H9 (cell line): ENCODE data around the gene SEMA3A. TPM values are rescaled to one million over a fixed set of nuclear protein-coding genes. Genes with fewer than 3 reads are reported as not detected.

ENCODE experiments used
- DNase-seq: peaks from one replicate; pipeline ENCODE4 v3.0.0-alpha.2; 2017
- H2AFZ ChIP-seq: one replicate; pipeline ENCODE4 v1.6.1; 2013; ENCODE audit warnings: mild to moderate bottlenecking, low read length, control low read depth, moderate library complexity
- H2AK5ac ChIP-seq: 2 replicates; pipeline ENCODE4 v1.6.1; 2013; ENCODE audit warnings: low read length, control low read depth, mixed read lengths; ENCODE audit not compliant: insufficient read length
- H2BK120ac ChIP-seq: one replicate; pipeline ENCODE4 v1.6.1; 2013; ENCODE audit warnings: low read depth, mild to moderate bottlenecking, low read length, control low read depth, inconsistent platforms; ENCODE audit not compliant: poor library complexity, severe bottlenecking
- H2BK12ac ChIP-seq: 2 replicates; pipeline ENCODE4 v1.6.1; 2013; ENCODE audit warnings: low read length, control low read depth, mixed read lengths, low read depth; ENCODE audit not compliant: insufficient read length
- H2BK15ac ChIP-seq: 2 replicates; pipeline ENCODE4 v1.6.1; 2013; ENCODE audit warnings: low read depth, low read length, control low read depth
- H2BK20ac ChIP-seq: one replicate; pipeline ENCODE4 v1.6.1; 2013; ENCODE audit warnings: low read depth, mild to moderate bottlenecking, low read length, control low read depth, inconsistent platforms; ENCODE audit not compliant: poor library complexity, severe bottlenecking
- H2BK5ac ChIP-seq: 2 replicates; pipeline ENCODE4 v1.6.1; 2013; ENCODE audit warnings: low read length, control low read depth, mixed read lengths; ENCODE audit not compliant: insufficient read length
- H3K14ac ChIP-seq: 2 replicates; pipeline ENCODE4 v1.6.1; 2013; ENCODE audit warnings: low read length, control low read depth; ENCODE audit not compliant: insufficient read depth
- H3K18ac ChIP-seq: 2 replicates; pipeline ENCODE4 v1.6.1; 2013; ENCODE audit warnings: low read depth, mild to moderate bottlenecking, mixed read lengths, low read length, control low read depth; ENCODE audit not compliant: insufficient read length
- H3K23ac ChIP-seq: 2 replicates; pipeline ENCODE4 v1.6.1; 2013; ENCODE audit warnings: low read length, control low read depth, mixed read lengths, low read depth; ENCODE audit not compliant: insufficient read length
- H3K23me2 ChIP-seq: 2 replicates; pipeline ENCODE4 v1.6.1; 2013; ENCODE audit warnings: low read depth, mild to moderate bottlenecking, mixed read lengths, low read length, control low read depth; ENCODE audit not compliant: insufficient read length, poor library complexity, severe bottlenecking
- H3K27ac ChIP-seq: 2 replicates; pipeline ENCODE4 v1.5.1; 2013; ENCODE audit warnings: low read length, control low read depth, mixed read lengths, low read depth; ENCODE audit not compliant: insufficient read length
- H3K27me3 ChIP-seq: 2 replicates; pipeline ENCODE4 v1.6.1; 2013; ENCODE audit warnings: low read length, control low read depth, inconsistent platforms; ENCODE audit not compliant: insufficient read depth
- H3K4ac ChIP-seq: 2 replicates; pipeline ENCODE4 v1.6.1; 2013; ENCODE audit warnings: low read depth, mild to moderate bottlenecking, control low read depth, inconsistent platforms, low read length, moderate library complexity
- H3K4me1 ChIP-seq: 2 replicates; pipeline ENCODE4 v1.6.1; 2013; ENCODE audit warnings: low read length, control low read depth, inconsistent platforms; ENCODE audit not compliant: insufficient read depth
- H3K4me2 ChIP-seq: 2 replicates; pipeline ENCODE4 v1.6.1; 2013; ENCODE audit warnings: low read length, control low read depth, mixed read lengths; ENCODE audit not compliant: insufficient read length, insufficient read depth
- H3K56ac ChIP-seq: 2 replicates; pipeline ENCODE4 v1.6.1; 2013; ENCODE audit warnings: low read depth, mild to moderate bottlenecking, mixed read lengths, low read length, control low read depth; ENCODE audit not compliant: insufficient read length
- H3K79me1 ChIP-seq: 2 replicates; pipeline ENCODE4 v1.6.1; 2013; ENCODE audit warnings: low read depth, mild to moderate bottlenecking, moderate library complexity, low read length, control low read depth, inconsistent platforms; ENCODE audit not compliant: insufficient read depth, poor library complexity, severe bottlenecking
- H3K79me2 ChIP-seq: 2 replicates; pipeline ENCODE4 v1.6.1; 2013; ENCODE audit warnings: low read length, control low read depth, inconsistent platforms; ENCODE audit not compliant: insufficient read depth
- H3K9ac ChIP-seq: 2 replicates; pipeline ENCODE4 v1.6.1; 2013; ENCODE audit warnings: low read length, control low read depth, mixed read lengths; ENCODE audit not compliant: insufficient read length; ENCODE audit errors: extremely low read depth
- H3K9me3 ChIP-seq: one replicate; pipeline ENCODE4 v1.6.1; 2013; ENCODE audit warnings: low read depth, low read length, inconsistent platforms; ENCODE audit not compliant: control insufficient read depth
- H3T11ph ChIP-seq: one replicate; pipeline ENCODE4 v1.6.1; 2013; ENCODE audit warnings: mild to moderate bottlenecking, low read length, control low read depth, inconsistent platforms
- H4K20me1 ChIP-seq: one replicate; pipeline ENCODE4 v1.6.1; 2013; ENCODE audit not compliant: control insufficient read depth, insufficient read length, insufficient read depth
- H4K5ac ChIP-seq: 2 replicates; pipeline ENCODE4 v1.6.1; 2013; ENCODE audit warnings: low read depth, mild to moderate bottlenecking, mixed read lengths, low read length, control low read depth; ENCODE audit not compliant: insufficient read length
- H4K8ac ChIP-seq: replicated peaks from 2 replicates; pipeline ENCODE4 v1.6.1; 2013; ENCODE audit warnings: low read length, control low read depth, mixed read lengths, low read depth; ENCODE audit not compliant: insufficient read length
- H4K91ac ChIP-seq: 2 replicates; pipeline ENCODE4 v1.6.1; 2013; ENCODE audit warnings: low read depth, mild to moderate bottlenecking, moderate library complexity, mixed read lengths, low read length, control low read depth; ENCODE audit not compliant: insufficient read length
- H3K27ac Mint-ChIP-seq, 3 experiments: 2 replicates in 2 of 3; 3 replicates in 1 of 3; pipeline ENCODE4 v1.8.0; 2020 to 2021; ENCODE audit warnings: mixed read lengths in 3 of 3, mild to moderate bottlenecking in 1 of 3, moderate library complexity in 1 of 3
- H3K27me3 Mint-ChIP-seq: 2 replicates; pipeline ENCODE4 v1.8.0; 2021; ENCODE audit warnings: low read depth, mild to moderate bottlenecking, moderate library complexity, mixed read lengths
- H3K36me3 Mint-ChIP-seq, 3 experiments: 2 replicates in 2 of 3; 3 replicates in 1 of 3; pipeline ENCODE4 v1.8.0; 2020 to 2021; ENCODE audit warnings: low read depth in 3 of 3, mixed read lengths in 3 of 3; ENCODE audit not compliant: insufficient read depth in 1 of 3
- H3K4me1 Mint-ChIP-seq, 2 experiments: 2 replicates each; pipeline ENCODE4 v1.8.0; 2020; ENCODE audit warnings: mixed read lengths in 2 of 2
- H3K4me3 Mint-ChIP-seq, 2 experiments: 2 replicates in 1 of 2; 3 replicates in 1 of 2; pipeline ENCODE4 v1.8.0; 2020 to 2021; ENCODE audit warnings: mild to moderate bottlenecking in 2 of 2, mixed read lengths in 2 of 2, moderate library complexity in 1 of 2
- H3K9me3 Mint-ChIP-seq, 2 experiments: 2 replicates in 1 of 2; 3 replicates in 1 of 2; pipeline ENCODE4 v1.8.0; 2020; ENCODE audit warnings: mild to moderate bottlenecking in 2 of 2, mixed read lengths in 2 of 2, moderate library complexity in 1 of 2
- CTCF ChIP-seq: fragments of 200-600 bp; sonication (generic); conservative IDR thresholded peaks from 3 replicates; pipeline ENCODE4 v1.8.0; 2021; ENCODE audit warnings: antibody characterized with exemption, mild to moderate bottlenecking
- WGBS: extraction: QIAGEN DNeasy Blood & Tissue Kit; methylation state at CpG from one replicate; pipeline ENCODE4 v1.1.7; 2013; ENCODE audit warnings: missing lambda C conversion rate, low lambda C conversion rate, mixed read lengths; ENCODE audit not compliant: insufficient read length; ENCODE audit errors: extremely low coverage; 5-methylcytosine and 5-hydroxymethylcytosine counted together
- total RNA-seq: library from RNA; stranded (reverse); gene quantifications from 2 replicates; pipeline ENCODE4 v1.2.1, GENCODE V29; 2021

SEMA3A gene
- total RNA-seq, 1 experiment from 2014 or later = 60.0 TPM

GRCh38 chr7:83934118-83934734 is 260.4 kb downstream of the SEMA3A start:
- Mint-ChIP-seq H3K4me1 (peaks cover 2 to 7% of the 10 kb centered on the region in 2 experiments; a peak in 2 of 4 replicates), H3K4me3 (no peak overlapping the region), H3K36me3 (peaks cover 0 to 2% (median 0%) of the 10 kb centered on the region in 3 experiments; a peak in 1 of 7 replicates), H3K27me3 (no peaks in the 10 kb centered on the region), H3K9me3 (no peaks in the 10 kb centered on the region; a peak in 1 of 5 replicates), H3K27ac (no peak overlapping the region)
- TF ChIP-seq CTCF = peak; percentile 59; the same call in 2 of the 3 replicates
- no peak overlapping the region for H3K27ac ChIP-seq
- H3K9ac ChIP-seq = no peak overlapping the region
- H2BK15ac ChIP-seq = no peak overlapping the region
- H3K9me3 ChIP-seq = no peaks in the 10 kb centered on the region
- no peak overlapping the region for H3K4me2 ChIP-seq
- no peak overlapping the region for H4K91ac ChIP-seq
- no peak overlapping the region for H2BK20ac ChIP-seq
- no peak overlapping the region for H2AK5ac ChIP-seq
- H3K79me1 ChIP-seq = no peaks in the 10 kb centered on the region
- no peak overlapping the region for H3K18ac ChIP-seq
- H3K14ac ChIP-seq = no peak overlapping the region
- no peak overlapping the region for H2AFZ ChIP-seq
- no peak overlapping the region for H3T11ph ChIP-seq
- no peak overlapping the region for H3K23ac ChIP-seq
- no peak overlapping the region for H2BK12ac ChIP-seq
- H3K27me3 ChIP-seq = no peaks in the 10 kb centered on the region
- H3K4ac ChIP-seq = no peak overlapping the region
- H2BK120ac ChIP-seq = no peak overlapping the region
- H3K79me2 ChIP-seq = no peaks in the 10 kb centered on the region
- no peaks in the 10 kb centered on the region for H3K4me1 ChIP-seq
- H4K5ac ChIP-seq = no peak overlapping the region
- no peaks in the 10 kb centered on the region for H3K23me2 ChIP-seq
- no peak overlapping the region for H2BK5ac ChIP-seq
- H4K8ac ChIP-seq = no peak overlapping the region
- no peaks in the 10 kb centered on the region for H4K20me1 ChIP-seq
- no CpG with 5 or more reads among the region's 1 CpG for WGBS
- DNase-seq = no peak
- H3K56ac ChIP-seq = no peak overlapping the region
